Measurements from ENCODE around the gene PI4KA.

DNA sequence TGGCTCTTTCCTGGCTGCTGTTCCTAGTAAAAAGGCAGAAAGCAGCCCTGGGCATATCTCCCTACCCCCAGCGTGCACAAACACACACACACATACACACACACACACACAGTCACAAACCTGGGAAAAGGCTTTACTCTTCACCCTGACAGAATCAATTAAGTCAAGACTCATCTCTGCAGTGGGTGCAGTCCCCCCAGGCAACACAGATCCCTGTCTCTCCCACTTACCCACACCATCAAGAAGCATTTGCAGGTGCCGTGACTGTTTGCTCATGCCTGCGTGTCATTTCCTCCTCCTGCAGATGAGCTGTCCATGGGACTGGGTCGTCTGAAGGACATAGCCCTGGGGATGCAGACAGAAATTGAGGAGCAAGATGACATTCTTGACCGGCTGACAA lies 28.8 kb upstream of the PI4KA start:
- TF ChIP-seq, protein P1, sequence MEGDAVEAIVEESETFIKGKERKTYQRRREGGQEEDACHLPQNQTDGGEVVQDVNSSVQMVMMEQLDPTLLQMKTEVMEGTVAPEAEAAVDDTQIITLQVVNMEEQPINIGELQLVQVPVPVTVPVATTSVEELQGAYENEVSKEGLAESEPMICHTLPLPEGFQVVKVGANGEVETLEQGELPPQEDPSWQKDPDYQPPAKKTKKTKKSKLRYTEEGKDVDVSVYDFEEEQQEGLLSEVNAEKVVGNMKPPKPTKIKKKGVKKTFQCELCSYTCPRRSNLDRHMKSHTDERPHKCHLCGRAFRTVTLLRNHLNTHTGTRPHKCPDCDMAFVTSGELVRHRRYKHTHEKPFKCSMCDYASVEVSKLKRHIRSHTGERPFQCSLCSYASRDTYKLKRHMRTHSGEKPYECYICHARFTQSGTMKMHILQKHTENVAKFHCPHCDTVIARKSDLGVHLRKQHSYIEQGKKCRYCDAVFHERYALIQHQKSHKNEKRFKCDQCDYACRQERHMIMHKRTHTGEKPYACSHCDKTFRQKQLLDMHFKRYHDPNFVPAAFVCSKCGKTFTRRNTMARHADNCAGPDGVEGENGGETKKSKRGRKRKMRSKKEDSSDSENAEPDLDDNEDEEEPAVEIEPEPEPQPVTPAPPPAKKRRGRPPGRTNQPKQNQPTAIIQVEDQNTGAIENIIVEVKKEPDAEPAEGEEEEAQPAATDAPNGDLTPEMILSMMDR (IDR thresholded peaks at IDR 0.05; ENCODE audit: insufficient read depth, low read length) = no peak
- TF ChIP-seq GABPA (IDR thresholded peaks at IDR 0.05; ENCODE audit: low read depth) = no peak
- TF ChIP-seq, protein P2, sequence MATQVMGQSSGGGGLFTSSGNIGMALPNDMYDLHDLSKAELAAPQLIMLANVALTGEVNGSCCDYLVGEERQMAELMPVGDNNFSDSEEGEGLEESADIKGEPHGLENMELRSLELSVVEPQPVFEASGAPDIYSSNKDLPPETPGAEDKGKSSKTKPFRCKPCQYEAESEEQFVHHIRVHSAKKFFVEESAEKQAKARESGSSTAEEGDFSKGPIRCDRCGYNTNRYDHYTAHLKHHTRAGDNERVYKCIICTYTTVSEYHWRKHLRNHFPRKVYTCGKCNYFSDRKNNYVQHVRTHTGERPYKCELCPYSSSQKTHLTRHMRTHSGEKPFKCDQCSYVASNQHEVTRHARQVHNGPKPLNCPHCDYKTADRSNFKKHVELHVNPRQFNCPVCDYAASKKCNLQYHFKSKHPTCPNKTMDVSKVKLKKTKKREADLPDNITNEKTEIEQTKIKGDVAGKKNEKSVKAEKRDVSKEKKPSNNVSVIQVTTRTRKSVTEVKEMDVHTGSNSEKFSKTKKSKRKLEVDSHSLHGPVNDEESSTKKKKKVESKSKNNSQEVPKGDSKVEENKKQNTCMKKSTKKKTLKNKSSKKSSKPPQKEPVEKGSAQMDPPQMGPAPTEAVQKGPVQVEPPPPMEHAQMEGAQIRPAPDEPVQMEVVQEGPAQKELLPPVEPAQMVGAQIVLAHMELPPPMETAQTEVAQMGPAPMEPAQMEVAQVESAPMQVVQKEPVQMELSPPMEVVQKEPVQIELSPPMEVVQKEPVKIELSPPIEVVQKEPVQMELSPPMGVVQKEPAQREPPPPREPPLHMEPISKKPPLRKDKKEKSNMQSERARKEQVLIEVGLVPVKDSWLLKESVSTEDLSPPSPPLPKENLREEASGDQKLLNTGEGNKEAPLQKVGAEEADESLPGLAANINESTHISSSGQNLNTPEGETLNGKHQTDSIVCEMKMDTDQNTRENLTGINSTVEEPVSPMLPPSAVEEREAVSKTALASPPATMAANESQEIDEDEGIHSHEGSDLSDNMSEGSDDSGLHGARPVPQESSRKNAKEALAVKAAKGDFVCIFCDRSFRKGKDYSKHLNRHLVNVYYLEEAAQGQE (IDR thresholded peaks at IDR 0.05; ENCODE audit: insufficient replicate concordance, low read depth) = no peak

Data from HL-60 (cell line).